ENCODE results near the gene TOX3. TPM values are rescaled to one million over a fixed set of nuclear protein-coding genes. Genes with fewer than 3 reads are reported as not detected.

The TOX3 gene
- total and polyA plus RNA-seq, 2 of the 13 experiments (the other 11 are each of a cell fraction or from before 2014, with no cell fraction given) = 14.5 to 98.6 TPM

DNA sequence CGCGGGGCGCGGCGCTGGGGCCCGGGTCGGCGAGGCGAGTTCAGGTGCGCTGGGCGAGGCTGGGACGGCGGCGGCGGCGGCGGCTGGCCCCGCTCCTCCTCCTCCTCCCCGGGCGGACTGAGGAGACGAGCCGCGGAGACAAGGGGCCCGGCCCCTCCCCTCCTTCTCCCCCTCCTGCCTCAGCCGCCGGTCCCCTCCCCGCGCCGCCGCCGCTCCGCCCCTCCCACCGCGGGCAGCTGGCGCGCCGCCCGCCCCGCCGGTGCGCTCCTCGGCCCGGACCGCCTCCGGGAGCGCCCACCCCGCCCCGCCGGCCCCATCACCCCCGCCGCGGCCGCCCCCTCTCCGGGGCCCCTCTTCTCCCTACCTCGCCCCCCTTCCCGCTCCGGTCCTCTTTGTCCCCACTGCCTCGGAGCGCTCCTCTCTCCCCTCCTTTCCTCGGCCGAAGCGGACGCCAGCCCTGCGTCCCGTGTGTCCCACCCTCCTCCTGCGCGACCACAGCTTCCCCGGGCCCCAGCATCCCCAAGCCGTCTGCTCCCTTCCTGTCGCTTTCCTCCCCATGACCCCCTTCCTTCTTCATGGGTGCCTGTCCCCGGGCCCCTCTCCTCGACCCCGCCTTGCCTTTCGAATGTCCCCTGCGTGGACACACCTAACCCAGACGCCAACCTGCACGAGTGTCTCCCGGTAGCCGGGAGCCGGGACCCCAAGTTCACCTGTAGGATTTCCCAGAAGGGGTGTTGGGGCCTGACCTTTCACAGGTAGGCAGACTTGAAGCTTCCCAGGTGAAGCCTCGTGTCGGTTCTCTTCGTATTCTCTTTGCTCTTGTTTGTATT is at the start of gene TOX3 (continued):
- TF ChIP-seq, protein P1, sequence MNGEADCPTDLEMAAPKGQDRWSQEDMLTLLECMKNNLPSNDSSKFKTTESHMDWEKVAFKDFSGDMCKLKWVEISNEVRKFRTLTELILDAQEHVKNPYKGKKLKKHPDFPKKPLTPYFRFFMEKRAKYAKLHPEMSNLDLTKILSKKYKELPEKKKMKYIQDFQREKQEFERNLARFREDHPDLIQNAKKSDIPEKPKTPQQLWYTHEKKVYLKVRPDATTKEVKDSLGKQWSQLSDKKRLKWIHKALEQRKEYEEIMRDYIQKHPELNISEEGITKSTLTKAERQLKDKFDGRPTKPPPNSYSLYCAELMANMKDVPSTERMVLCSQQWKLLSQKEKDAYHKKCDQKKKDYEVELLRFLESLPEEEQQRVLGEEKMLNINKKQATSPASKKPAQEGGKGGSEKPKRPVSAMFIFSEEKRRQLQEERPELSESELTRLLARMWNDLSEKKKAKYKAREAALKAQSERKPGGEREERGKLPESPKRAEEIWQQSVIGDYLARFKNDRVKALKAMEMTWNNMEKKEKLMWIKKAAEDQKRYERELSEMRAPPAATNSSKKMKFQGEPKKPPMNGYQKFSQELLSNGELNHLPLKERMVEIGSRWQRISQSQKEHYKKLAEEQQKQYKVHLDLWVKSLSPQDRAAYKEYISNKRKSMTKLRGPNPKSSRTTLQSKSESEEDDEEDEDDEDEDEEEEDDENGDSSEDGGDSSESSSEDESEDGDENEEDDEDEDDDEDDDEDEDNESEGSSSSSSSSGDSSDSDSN (CRISPR knock-in tag; IDR thresholded peaks at IDR 0.05) = peak; percentile 14; the same call in 1 of the 2 replicates
- TF ChIP-seq ZNF512B (CRISPR knock-in tag; IDR thresholded peaks at IDR 0.05; ENCODE audit: borderline replicate concordance) (0 out of 2 replicates have a peak, but pooled peaks have one; percentile 34), ZNF264 (CRISPR knock-in tag; IDR thresholded peaks at IDR 0.05) (no peak), RBM39 (IDR thresholded peaks at IDR 0.05; ENCODE audit: low read depth, low read length, poor library complexity, severe bottlenecking) (peak; percentile 22), ZBTB2 (CRISPR knock-in tag; IDR thresholded peaks at IDR 0.05; ENCODE audit: low read depth) (peak; percentile 95), ZFP91 (CRISPR knock-in tag; IDR thresholded peaks at IDR 0.05; ENCODE audit: borderline replicate concordance) (peak; percentile 5)
- TF ChIP-seq, protein P2, sequence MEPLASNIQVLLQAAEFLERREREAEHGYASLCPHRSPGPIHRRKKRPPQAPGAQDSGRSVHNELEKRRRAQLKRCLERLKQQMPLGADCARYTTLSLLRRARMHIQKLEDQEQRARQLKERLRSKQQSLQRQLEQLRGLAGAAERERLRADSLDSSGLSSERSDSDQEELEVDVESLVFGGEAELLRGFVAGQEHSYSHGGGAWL (CRISPR knock-in tag; IDR thresholded peaks at IDR 0.05) = 0 out of 2 replicates have a peak, but pooled peaks have one; percentile 3
- TF ChIP-seq, protein P3, sequence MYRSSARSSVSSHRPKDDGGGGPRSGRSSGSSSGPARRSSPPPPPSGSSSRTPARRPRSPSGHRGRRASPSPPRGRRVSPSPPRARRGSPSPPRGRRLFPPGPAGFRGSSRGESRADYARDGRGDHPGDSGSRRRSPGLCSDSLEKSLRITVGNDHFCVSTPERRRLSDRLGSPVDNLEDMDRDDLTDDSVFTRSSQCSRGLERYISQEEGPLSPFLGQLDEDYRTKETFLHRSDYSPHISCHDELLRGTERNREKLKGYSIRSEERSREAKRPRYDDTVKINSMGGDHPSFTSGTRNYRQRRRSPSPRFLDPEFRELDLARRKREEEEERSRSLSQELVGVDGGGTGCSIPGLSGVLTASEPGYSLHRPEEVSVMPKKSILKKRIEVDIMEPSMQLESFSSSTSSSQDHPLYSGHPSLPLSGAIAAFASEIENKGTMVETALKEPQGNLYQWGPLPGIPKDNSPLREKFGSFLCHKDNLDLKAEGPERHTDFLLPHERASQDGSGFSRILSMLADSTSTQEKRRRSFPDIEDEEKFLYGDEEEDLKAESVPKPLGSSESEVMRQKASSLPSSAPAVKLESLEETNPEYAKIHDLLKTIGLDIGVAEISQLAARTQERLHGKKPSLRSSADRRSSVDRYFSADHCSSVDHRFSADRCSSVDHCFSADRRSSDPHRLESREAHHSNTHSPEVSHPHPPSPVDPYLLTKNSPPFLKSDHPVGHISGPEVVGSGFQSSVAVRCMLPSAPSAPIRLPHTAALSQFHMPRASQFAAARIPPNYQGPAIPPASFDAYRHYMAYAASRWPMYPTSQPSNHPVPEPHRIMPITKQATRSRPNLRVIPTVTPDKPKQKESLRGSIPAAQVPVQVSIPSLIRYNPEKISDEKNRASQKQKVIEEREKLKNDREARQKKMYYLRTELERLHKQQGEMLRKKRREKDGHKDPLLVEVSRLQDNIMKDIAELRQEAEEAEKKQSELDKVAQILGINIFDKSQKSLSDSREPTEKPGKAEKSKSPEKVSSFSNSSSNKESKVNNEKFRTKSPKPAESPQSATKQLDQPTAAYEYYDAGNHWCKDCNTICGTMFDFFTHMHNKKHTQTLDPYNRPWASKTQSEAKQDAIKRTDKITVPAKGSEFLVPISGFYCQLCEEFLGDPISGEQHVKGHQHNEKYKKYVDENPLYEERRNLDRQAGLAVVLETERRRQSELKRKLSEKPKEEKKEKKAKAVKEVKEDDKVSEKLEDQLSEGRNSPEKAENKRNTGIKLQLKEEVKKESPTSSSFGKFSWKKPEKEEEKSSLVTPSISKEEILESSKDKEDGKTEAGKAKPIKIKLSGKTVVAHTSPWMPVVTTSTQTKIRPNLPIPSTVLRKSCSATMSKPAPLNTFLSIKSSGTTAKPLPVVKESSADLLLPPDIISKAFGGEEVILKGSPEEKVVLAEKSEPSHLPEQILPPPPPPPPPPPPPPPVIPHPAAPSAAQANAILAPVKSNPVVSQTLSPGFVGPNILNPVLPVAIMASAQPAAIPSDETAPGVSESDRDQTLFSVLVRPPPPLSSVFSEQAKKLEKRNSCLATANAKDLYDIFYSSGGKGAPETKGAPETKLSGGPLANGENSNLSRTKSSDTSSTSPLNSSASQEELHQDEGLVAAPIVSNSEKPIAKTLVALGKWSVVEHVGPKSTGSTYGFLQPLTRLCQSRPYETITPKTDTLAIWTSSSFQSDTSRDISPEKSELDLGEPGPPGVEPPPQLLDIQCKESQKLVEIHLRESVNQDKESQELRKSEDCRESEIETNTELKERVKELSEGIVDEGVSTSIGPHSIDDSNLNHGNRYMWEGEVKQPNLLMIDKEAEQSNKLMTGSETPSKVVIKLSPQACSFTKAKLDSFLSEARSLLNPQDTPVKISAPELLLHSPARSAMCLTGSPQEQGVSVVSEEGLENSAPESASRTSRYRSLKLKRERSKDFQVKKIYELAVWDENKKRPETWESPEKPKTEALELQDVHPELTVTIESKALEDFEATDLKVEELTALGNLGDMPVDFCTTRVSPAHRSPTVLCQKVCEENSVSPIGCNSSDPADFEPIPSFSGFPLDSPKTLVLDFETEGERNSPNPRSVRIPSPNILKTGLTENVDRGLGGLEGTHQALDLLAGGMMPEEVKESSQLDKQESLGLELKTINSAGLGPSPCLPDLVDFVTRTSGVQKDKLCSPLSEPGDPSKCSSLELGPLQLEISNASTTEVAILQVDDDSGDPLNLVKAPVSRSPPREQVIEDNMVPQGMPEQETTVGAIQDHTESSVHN (CRISPR knock-in tag; IDR thresholded peaks at IDR 0.05) = 0 out of 2 replicates have a peak, but pooled peaks have one; percentile 36
